ENCODE results near the gene DNAJB2. TPM values are rescaled to one million over a fixed set of nuclear protein-coding genes. Genes with fewer than 3 reads are reported as not detected.
A peak's percentile ranks its signal among the peaks of the same experiment; 100 is the strongest.

Gene DNAJB2
- total RNA-seq, 1 experiment from 2014 or later = 66.2 TPM

DNA sequence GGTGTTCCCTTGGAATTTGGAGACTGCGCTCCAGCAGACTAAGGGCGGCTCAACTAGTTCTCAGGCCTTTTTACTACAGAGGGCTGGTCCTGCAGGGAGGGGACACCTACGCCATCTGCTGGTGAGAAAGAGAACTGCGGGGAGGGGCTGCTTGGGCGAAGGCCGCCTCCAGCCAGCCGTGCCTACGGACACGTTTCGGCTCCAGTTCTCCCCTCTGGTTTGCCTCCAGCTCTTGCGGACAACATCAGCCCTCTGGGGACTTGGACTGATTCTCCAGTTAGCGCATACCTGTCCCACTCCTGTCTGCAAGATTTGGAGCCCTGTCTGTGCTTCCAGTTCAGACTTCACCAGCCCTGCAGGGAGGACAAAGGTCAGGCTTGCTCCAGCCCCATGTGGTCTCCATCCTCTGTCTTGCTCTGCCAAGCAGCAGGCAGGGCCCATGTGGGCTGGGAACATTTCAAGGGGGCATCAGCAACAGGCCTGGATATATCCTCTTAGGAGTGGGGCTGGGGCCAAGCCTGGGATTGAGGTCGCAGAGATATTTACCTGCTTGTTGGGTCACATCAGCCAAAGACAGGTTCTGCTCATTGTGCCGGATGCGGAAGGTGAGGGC lies 19.7 kb downstream of the DNAJB2 start:
- H3K36me3 ChIP-seq (ENCODE audit: control insufficient read depth, insufficient read depth, low read length) = no peaks in the 10 kb centered on the region
- H3K27me3 ChIP-seq (ENCODE audit: control insufficient read depth, insufficient read depth, low read length) = peaks cover 1% of the 10 kb centered on the region; the same call in 1 of the 2 replicates
- BruUV-seq (replicated peaks) = no TSS peak
- TF ChIP-seq REST (IDR thresholded peaks at IDR 0.05; ENCODE audit: insufficient read depth in 1 of 2, low read depth in 2 of 2, low read length in 1 of 2) (0 out of 4 replicates have a peak, but pooled peaks of 1 of the 2 experiments have one; percentile 37), SIN3A (IDR thresholded peaks at IDR 0.05; ENCODE audit: borderline replicate concordance, insufficient read depth, low read depth, low read length) (no peak), TCF7L2 (IDR thresholded peaks at IDR 0.05; ENCODE audit: low read depth, low read length) (no peak)
- TF ChIP-seq, protein P1, sequence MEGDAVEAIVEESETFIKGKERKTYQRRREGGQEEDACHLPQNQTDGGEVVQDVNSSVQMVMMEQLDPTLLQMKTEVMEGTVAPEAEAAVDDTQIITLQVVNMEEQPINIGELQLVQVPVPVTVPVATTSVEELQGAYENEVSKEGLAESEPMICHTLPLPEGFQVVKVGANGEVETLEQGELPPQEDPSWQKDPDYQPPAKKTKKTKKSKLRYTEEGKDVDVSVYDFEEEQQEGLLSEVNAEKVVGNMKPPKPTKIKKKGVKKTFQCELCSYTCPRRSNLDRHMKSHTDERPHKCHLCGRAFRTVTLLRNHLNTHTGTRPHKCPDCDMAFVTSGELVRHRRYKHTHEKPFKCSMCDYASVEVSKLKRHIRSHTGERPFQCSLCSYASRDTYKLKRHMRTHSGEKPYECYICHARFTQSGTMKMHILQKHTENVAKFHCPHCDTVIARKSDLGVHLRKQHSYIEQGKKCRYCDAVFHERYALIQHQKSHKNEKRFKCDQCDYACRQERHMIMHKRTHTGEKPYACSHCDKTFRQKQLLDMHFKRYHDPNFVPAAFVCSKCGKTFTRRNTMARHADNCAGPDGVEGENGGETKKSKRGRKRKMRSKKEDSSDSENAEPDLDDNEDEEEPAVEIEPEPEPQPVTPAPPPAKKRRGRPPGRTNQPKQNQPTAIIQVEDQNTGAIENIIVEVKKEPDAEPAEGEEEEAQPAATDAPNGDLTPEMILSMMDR (IDR thresholded peaks at IDR 0.05) = peak; percentile 98
- 0 out of 4 replicates have a peak overlapping the region, but pooled peaks of 1 of the 2 experiments have one; percentile 18 for H3K4me3 ChIP-seq (ENCODE audit: low read depth in 2 of 2, low read length in 2 of 2)
- intact Hi-C loops (cut with micrococcal nuclease; ENCODE audit: unreplicated experiment) = no loop called here
- POLR2A ChIA-PET = no interaction called here
- H3K9me3 ChIP-seq (ENCODE audit: control insufficient read depth, insufficient read depth, low read depth, low read length) = no peaks in the 10 kb centered on the region
- in situ Hi-C loops (cut with HindIII; ENCODE audit: low pct_unique_long_range_greater_than_20kb, low sequenced_read_pairs) = no loop called here
- H3K4me1 ChIP-seq (ENCODE audit: control insufficient read depth, insufficient read depth, low read length) = peaks cover 4% of the 10 kb centered on the region; the same call in 1 of the 2 replicates
- DNase-seq (ENCODE audit: low read depth, low spot score) = peak; percentile 69
- H3K27ac ChIP-seq (ENCODE audit: low read length) = no peak overlapping the region
- ATAC-seq = peak; percentile 77
- CTCF ChIA-PET = interaction anchor here (0.6 to 0.7 kb wide), 2 partner anchors 52 to 179 kb away, joined by 4 read pairs; no protein-coding TSS in a partner anchor

DNA sequence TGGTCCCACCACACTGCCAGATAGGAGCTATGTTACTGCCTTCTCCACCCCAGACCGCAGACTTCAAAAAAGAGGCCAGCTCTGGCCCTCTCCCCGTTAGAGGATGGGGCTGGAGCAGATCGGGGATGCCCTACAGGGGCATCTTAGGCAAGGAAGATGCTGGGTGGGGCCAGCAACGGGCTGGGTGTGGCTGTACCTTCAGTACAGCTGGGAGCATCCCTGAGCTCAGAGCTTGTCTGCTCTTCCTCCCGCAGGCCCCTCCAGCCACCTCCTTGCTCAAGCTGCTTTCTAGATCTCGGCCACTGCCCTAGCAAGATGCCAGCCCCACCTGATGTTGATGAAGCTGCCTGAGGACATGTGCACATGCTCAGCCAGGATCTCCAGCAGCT lies 20.2 kb downstream of the DNAJB2 start:
- H3K9me3 ChIP-seq (ENCODE audit: control insufficient read depth, insufficient read depth, low read depth, low read length) = no peaks in the 10 kb centered on the region
- H3K4me3 ChIP-seq (ENCODE audit: low read depth in 2 of 2, low read length in 2 of 2) = no peak overlapping the region
- H3K27ac ChIP-seq (ENCODE audit: low read length) = no peak overlapping the region
- H3K27me3 ChIP-seq (ENCODE audit: control insufficient read depth, insufficient read depth, low read length) = peaks cover 5% of the 10 kb centered on the region; the same call in 1 of the 2 replicates
- intact Hi-C loops (cut with micrococcal nuclease; ENCODE audit: unreplicated experiment) = no loop called here
- in situ Hi-C loops (cut with HindIII; ENCODE audit: low pct_unique_long_range_greater_than_20kb, low sequenced_read_pairs) = no loop called here
- no peak for DNase-seq (ENCODE audit: low read depth, low spot score)
- no peaks in the 10 kb centered on the region for H3K36me3 ChIP-seq (ENCODE audit: control insufficient read depth, insufficient read depth, low read length)
- no peak for ATAC-seq
- no peak for TF ChIP-seq REST (IDR thresholded peaks at IDR 0.05; ENCODE audit: insufficient read depth in 1 of 2, low read depth in 2 of 2, low read length in 1 of 2)
- CTCF ChIA-PET = interaction anchor here (0.6 to 0.7 kb wide), 2 partner anchors 51 to 180 kb away, joined by 4 read pairs; no protein-coding TSS in a partner anchor
- peaks cover 4% of the 10 kb centered on the region; the same call in 1 of the 2 replicates for H3K4me1 ChIP-seq (ENCODE audit: control insufficient read depth, insufficient read depth, low read length)
- no TSS peak for BruUV-seq (replicated peaks)
- POLR2A ChIA-PET = no interaction called here

Data from Panc1 (cell line).